Activated naive CD8-positive, alpha-beta T cell (primary cell): ENCODE results near the gene IER5L.
"Not testable (repeated sequence)": the region's sequence is repeated elsewhere in the genome, so short reads cannot be mapped to it uniquely, and the experiment has no call there.

Experiments
- H3K27ac Mint-ChIP-seq: one replicate; pipeline ENCODE4 v1.8.0; 2021; ENCODE audit warnings: mixed read lengths
- H3K27me3 Mint-ChIP-seq: one replicate; pipeline ENCODE4 v1.8.0; 2021; ENCODE audit warnings: mixed read lengths
- H3K36me3 Mint-ChIP-seq: one replicate; pipeline ENCODE4 v1.8.0; 2021; ENCODE audit warnings: mixed read lengths
- H3K4me1 Mint-ChIP-seq: one replicate; pipeline ENCODE4 v1.8.0; 2021; ENCODE audit warnings: low read depth, mixed read lengths
- H3K4me3 Mint-ChIP-seq: one replicate; pipeline ENCODE4 v1.8.0; 2021; ENCODE audit warnings: mild to moderate bottlenecking, mixed read lengths
- H3K9me3 Mint-ChIP-seq: one replicate; pipeline ENCODE4 v1.8.0; 2021; ENCODE audit warnings: low read depth, mixed read lengths

Gene IER5L

DNA sequence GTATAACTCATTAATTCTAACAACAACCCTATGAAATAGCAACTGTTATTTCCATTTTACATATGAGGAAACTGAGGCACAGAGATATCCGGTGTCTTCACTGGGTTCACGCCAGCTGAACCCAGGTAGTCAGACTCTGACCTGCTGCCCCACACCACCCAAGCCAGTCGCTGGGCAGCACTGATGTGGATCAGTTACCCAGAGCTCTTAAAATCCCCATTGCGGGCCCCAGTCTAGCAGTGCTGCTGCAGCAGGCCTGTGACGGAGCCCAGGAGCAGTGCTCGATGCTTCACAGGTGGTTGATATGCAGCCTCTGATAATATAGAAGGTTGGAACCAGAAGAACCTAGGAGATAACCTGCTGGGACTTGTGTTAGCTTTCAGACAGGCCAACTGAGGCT, 42.6 kb downstream of the IER5L start:
- Mint-ChIP-seq H3K4me1 (peaks cover 17% of the 10 kb centered on the region), H3K4me3 (no peak overlapping the region), H3K9me3 (no peaks in the 10 kb centered on the region), H3K27me3 (no peaks in the 10 kb centered on the region), H3K27ac (no peak overlapping the region), H3K36me3 (peaks cover 12% of the 10 kb centered on the region)

DNA sequence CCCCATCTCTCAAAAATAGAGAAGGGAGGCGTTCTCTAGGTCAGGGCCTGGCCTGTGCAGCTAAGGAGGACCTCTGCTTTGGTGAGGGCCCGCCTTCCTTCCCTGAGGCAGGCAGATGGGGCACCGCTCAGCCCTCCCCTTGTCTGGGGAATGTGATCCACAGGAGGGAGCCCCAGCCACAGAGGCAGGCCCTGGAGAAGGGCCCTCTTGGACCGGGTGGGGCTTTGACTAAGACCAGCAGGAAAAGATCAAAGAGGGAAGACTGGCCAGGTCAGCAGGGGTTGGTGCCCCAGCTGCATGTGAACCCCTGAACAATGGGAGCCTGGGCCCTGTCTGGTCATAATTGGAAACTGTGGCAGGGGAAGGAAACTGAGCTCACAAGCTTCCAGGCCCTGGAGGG, 45.0 kb downstream of the IER5L start:
- Mint-ChIP-seq H3K27me3 (no peaks in the 10 kb centered on the region), H3K4me1 (peaks cover 5% of the 10 kb centered on the region), H3K4me3 (no peak overlapping the region), H3K9me3 (no peaks in the 10 kb centered on the region), H3K36me3 (peaks cover 12% of the 10 kb centered on the region), H3K27ac (no peak overlapping the region)

DNA sequence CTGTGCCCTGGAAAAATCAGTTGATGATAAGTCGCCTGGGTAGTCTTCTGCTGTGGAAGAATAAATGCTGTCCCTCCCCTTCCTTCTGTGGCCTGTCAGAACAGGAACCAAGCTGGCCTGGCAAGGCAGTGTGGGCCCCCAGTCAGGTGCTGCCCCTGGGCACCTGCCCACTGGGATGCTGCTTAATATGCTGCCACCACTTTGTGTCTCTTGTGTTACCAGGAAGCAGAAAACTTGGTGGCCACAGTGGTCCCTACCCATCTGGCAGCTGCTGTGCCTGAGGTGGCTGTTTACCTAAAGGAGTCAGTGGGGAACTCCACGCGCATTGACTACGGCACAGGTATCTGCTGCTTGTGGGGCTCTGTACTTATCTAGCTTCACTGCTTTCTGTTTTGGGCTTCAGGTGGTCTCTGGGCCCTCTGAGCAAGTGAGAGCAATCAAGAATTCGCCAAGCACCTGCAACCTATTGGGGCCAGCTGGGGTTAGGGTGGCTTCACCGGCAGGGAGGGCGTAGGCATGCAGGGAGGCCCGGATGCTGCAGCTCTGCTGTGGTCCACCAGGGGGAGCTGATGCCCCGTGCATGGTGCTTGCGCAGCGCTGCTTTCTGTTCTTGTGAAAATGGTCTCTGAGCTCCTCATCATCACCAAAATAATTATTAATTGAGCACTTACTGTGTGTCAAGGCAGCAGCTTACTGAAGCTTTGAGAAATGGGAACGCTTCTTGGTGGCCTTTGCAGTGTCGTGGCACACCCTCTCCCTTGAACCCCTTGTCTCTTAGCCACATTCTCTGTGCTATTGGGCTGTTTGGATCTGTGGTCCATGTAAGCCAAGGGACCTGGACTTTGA, 46.5 kb downstream of the IER5L start:
- Mint-ChIP-seq H3K36me3 (peaks cover 15% of the 10 kb centered on the region), H3K27ac (no peak overlapping the region), H3K9me3 (no peaks in the 10 kb centered on the region), H3K4me3 (no peak overlapping the region), H3K4me1 (peaks cover 5% of the 10 kb centered on the region), H3K27me3 (no peaks in the 10 kb centered on the region)

DNA sequence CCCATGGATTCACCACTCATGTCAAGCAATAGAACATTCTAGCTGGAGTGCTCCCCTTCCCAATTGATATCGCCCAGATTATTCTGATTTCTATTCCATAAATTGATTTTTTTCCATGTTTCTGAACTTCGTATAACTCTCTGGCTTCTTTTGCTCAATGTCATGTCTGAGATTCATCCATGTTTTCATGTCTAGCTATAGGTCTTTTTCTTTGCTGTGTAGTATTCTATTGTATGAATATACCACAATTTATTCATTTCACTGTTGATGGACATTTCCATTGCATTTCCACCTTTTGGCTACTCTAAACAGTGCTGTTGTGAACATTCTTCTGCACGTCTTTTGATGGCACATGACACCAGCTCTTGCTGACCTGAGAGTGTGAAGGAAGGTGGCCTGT, 47.3 kb downstream of the IER5L start:
- Mint-ChIP-seq H3K4me3 (no peak overlapping the region), H3K27me3 (no peaks in the 10 kb centered on the region), H3K27ac (no peak overlapping the region), H3K4me1 (peaks cover 5% of the 10 kb centered on the region), H3K36me3 (peaks cover 15% of the 10 kb centered on the region), H3K9me3 (no peaks in the 10 kb centered on the region)

DNA sequence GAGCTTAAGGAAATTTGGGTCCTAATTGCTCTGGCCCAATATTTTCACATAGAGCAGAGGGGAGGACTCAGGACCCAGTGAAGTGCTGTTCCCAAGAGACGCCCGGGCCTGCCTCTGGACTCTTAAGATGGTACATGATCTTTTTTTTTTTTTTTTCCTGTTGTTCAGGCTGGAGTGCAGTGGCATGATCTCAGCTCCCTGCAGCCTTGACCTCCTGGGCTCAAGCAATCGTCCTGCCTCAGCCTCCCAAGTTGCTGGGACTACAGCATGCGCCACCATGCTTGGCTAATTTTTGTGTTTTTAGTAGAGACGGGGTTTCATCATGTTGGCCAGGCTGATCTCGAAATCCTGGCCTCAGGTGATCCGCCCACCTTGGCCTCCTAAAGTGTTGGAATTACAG, 47.8 kb downstream of the IER5L start:
- H3K27me3 Mint-ChIP-seq, H3K27ac Mint-ChIP-seq, H3K9me3 Mint-ChIP-seq, H3K4me3 Mint-ChIP-seq, H3K4me1 Mint-ChIP-seq: not testable (repeated sequence)
- H3K36me3 Mint-ChIP-seq: peaks cover 15% of the 10 kb centered on the region

DNA sequence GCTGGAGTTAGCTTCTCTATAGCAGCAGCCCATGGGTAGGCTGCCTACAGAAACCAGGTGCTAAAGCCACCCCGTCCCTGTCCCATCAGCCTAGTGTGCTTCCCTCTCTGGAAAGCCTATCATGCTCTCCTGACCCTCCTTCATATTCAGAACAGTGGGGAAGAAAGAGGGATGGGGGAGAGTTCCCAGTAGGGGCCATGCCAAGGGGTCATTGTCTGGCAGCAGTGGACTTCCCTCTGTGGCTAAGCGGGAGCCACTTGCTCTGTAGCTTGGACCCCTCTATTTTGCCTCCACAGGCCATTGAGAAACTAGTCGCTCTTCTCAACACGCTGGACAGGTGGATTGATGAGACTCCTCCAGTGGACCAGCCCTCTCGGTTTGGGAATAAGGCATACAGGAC, 49.4 kb downstream of the IER5L start:
- H3K27ac Mint-ChIP-seq: no peak overlapping the region
- no peak overlapping the region for H3K4me3 Mint-ChIP-seq
- H3K36me3 Mint-ChIP-seq: peaks cover 11% of the 10 kb centered on the region
- H3K4me1 Mint-ChIP-seq: peaks cover 5% of the 10 kb centered on the region
- no peaks in the 10 kb centered on the region for H3K27me3 Mint-ChIP-seq
- no peaks in the 10 kb centered on the region for H3K9me3 Mint-ChIP-seq

DNA sequence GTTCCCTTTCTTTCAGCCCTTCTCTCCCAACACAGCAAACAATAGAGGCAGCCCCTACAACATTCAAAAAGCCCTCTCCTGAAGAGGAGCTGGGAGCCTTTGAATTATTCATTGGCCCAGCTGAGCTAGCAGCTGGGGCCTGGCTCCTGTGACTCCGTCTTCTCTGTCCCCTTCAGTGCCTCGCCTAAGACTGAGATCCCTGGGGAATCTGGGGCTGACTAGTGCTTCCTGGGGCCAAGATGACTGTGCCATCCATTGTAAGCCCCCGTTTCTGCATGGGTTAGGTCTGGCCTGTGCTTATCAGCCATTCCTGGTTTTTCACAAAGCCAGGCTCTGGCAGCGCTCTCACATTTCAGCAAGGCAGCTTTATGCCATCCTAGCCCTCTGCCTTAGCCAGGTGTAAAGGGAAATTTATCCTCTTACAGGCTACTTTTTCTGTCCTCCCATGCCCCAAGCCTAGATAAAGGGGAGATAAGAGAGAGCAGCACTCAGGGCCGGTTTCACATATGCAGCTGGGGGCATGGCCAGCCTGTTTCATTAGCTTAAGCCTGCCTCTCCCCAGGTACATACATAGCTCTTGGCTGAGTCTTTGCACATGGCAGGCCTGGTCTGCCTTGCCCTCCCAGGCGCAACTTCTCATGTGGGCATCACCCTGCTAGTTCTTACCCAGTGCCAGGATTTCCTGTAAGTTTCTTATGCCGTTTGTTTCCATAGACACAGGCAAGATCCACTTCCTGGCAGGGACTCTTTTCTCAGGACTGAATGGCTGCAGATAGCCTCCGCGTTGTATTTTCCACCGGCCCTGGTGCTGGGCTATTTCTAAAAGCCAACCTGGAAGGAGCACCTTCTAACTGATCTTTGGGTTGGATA, 51.1 kb downstream of the IER5L start:
- H3K4me3 Mint-ChIP-seq: no peak overlapping the region
- H3K27me3 Mint-ChIP-seq: no peaks in the 10 kb centered on the region
- H3K4me1 Mint-ChIP-seq: peaks cover 5% of the 10 kb centered on the region
- no peaks in the 10 kb centered on the region for H3K9me3 Mint-ChIP-seq
- peaks cover 8% of the 10 kb centered on the region for H3K36me3 Mint-ChIP-seq
- H3K27ac Mint-ChIP-seq: no peak overlapping the region
